ENCODE results near the gene GJA10. TPM values are rescaled to one million over a fixed set of nuclear protein-coding genes. Genes with fewer than 3 reads are reported as not detected.
A peak's percentile ranks its signal among the peaks of the same experiment; 100 is the strongest.

Gene GJA10
- total RNA-seq, 2 donors from 2014 or later = not detected

- Mint-ChIP-seq H3K4me1 (ENCODE audit: low read depth in 2 of 2) (peaks cover 8 to 14% of the 10 kb centered on the region in 2 donors), H3K4me3 (no peak overlapping the region), H3K36me3 (no peaks in the 10 kb centered on the region), H3K27ac (peak overlapping the region in 1 of 2 donors; percentile 87), H3K9me3 (no peaks in the 10 kb centered on the region), H3K27me3 (no peaks in the 10 kb centered on the region)
- DNase-seq (ENCODE audit: low spot score) (no peak), ATAC-seq (no peak)
Measured at GRCh38 chr6:89944181-89944755, 50.0 kb downstream of the GJA10 start.

- peak overlapping the region in 1 of 2 donors; percentile 87 for H3K27ac Mint-ChIP-seq
- DNase-seq (ENCODE audit: low spot score) = no peak
Measured at GRCh38 chr6:89944826-89945407, 50.6 kb downstream of the GJA10 start.

More at GRCh38 chr6:89944826-89945407, 50.6 kb downstream of the GJA10 start:
- no peak for ATAC-seq
- H3K27me3 Mint-ChIP-seq = no peaks in the 10 kb centered on the region
- no peaks in the 10 kb centered on the region for H3K36me3 Mint-ChIP-seq
- H3K9me3 Mint-ChIP-seq = no peaks in the 10 kb centered on the region
- H3K4me1 Mint-ChIP-seq (ENCODE audit: low read depth in 2 of 2) = peaks cover 8 to 14% of the 10 kb centered on the region in 2 donors
- no peak overlapping the region for H3K4me3 Mint-ChIP-seq

Other genes starting within 250 kb of the GJA10 start
- gene MDN1, start 74.7 kb upstream of the GJA10 start, total RNA-seq = 100 to 1,000 TPM in 1 of 2 donors, 10 to 100 TPM in 1; 47.3 to 102 TPM
- gene CASP8AP2, start 64.6 kb upstream of the GJA10 start, total RNA-seq = 10 to 100 TPM; 20.3 to 33.1 TPM